D721Med (cell line): ENCODE data around the gene PPP1CA.

ENCODE experiments used
- DNase-seq: peaks from one replicate; pipeline ENCODE4 v3.0.0; 2011; ENCODE audit warnings: low spot score; ENCODE audit not compliant: insufficient read length
- FAIRE-seq: peaks from 2 replicates; lab custom pipeline; 2011; peaks lifted over from hg19 to GRCh38; lab: Jason Lieb, UNC
- TF ChIP-seq, protein P1 (sequence below): IDR thresholded peaks from 2 replicates; pipeline ENCODE4 v1.5.1; 2012; ENCODE audit warnings: mild to moderate bottlenecking, control low read depth; ENCODE audit not compliant: insufficient read depth; ENCODE audit errors: missing control alignments

The PPP1CA gene

GRCh38 chr11:67437082-67437808 lies 35.6 kb upstream of the PPP1CA start, which contains the start of gene PTPRCAP:
PTPRCAP (minus strand) TSS chr11:67437682; CDS start chr11:67437619, 63 bp downstream.
- FAIRE-seq (no peak), DNase-seq (no peak)
- TF ChIP-seq, protein P1, sequence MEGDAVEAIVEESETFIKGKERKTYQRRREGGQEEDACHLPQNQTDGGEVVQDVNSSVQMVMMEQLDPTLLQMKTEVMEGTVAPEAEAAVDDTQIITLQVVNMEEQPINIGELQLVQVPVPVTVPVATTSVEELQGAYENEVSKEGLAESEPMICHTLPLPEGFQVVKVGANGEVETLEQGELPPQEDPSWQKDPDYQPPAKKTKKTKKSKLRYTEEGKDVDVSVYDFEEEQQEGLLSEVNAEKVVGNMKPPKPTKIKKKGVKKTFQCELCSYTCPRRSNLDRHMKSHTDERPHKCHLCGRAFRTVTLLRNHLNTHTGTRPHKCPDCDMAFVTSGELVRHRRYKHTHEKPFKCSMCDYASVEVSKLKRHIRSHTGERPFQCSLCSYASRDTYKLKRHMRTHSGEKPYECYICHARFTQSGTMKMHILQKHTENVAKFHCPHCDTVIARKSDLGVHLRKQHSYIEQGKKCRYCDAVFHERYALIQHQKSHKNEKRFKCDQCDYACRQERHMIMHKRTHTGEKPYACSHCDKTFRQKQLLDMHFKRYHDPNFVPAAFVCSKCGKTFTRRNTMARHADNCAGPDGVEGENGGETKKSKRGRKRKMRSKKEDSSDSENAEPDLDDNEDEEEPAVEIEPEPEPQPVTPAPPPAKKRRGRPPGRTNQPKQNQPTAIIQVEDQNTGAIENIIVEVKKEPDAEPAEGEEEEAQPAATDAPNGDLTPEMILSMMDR: no peak

GRCh38 chr11:67436459-67437081 lies 34.9 kb upstream of the PPP1CA start:
- TF ChIP-seq, protein P1: no peak
- no peak for DNase-seq
- FAIRE-seq: no peak

GRCh38 chr11:67435727-67436458 lies 34.2 kb upstream of the PPP1CA start:
- TF ChIP-seq, protein P1: no peak

DNA sequence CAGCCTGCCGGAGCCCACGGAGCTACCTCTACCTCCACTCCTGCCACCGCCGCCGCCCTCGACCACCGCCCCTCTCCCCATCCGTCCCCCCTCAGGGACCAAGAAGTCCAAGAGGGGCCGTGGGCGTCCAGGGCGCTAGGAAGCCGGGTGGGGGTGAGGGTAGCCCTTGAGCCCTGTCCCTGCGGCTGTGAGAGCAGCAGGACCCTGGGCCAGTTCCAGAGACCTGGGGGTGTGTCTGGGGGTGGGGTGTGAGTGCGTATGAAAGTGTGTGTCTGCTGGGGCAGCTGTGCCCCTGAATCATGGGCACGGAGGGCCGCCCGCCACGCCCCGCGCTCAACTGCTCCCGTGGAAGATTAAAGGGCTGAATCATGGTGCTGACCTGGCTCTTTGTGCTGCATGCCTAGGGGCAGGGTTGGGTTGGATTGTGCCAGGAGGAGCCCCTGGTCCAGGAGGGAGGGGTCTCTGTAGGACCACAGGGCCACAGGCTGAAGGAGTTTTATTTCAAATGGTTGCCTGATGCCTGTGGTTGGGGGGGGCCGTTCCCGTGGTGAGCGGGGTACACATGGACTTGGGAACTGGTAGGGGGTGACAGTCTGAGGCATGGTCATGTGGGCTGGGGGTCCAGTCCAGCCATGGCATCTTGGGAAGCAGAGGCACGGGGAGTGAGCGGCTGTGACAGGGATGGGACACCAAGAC lies 33.5 kb upstream of the PPP1CA start:
- DNase-seq (no peak), FAIRE-seq (no peak)
- TF ChIP-seq, protein P1: no peak

More at GRCh38 chr11:67435727-67436458, 34.2 kb upstream of the PPP1CA start:
- DNase-seq: no peak
- FAIRE-seq: no peak

- no peak for FAIRE-seq
- TF ChIP-seq, protein P1: no peak
- no peak for DNase-seq
Observed at GRCh38 chr11:67434395-67434881, 32.8 kb upstream of the PPP1CA start.

DNA sequence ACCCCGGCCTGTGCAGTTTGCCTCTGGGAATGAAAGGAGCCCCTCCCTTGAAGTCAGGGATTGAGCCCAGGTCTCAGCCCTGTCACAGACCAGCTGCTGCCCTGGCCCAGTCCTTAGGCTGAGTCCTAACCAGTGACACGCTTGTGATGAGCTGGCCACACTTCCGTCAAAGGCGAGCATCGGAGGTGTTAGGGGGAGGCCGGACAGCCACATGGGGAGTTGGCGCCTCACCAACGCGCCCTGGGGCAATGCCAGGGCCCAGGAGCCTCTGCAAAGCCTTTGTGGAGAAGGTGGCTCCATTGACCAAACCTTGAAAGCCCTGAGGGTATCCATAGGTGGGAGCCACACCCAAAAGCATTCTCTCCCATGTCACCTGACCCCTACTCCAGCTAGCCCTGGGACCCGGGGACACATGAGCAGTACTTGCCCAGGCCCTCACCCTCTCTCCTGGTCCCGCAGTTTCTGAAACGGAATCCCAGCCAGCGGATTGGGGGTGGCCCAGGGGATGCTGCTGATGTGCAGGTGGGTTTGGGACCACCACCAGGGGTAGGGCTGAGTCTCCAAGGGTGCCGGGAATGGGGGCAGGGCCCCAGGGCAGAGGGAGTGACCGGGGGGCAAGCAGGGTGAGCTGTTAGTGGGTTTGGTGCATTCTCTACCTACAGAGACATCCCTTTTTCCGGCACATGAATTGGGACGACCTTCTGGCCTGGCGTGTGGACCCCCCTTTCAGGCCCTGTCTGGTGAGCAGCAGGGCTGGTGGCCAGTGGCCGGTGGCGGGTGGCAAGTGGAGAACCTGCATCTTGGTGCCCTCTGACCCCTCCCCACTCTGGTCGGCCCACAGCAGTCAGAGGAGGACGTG lies 32.1 kb upstream of the PPP1CA start:
- no peak for DNase-seq
- FAIRE-seq: no peak
- TF ChIP-seq, protein P1: no peak
